ENCODE measurements around the gene ADAMTS2.

ADAMTS2 gene

GRCh38 chr5:179215576-179215975, 129.7 kb downstream of the ADAMTS2 start:
- peak; percentile 54 for DNase-seq (ENCODE audit: low spot score)

GRCh38 chr5:179214678-179215077, 130.6 kb downstream of the ADAMTS2 start:
- DNase-seq (ENCODE audit: low spot score): no peak

GRCh38 chr5:179212870-179213269, 132.4 kb downstream of the ADAMTS2 start:
- peak; percentile 88 for DNase-seq (ENCODE audit: low spot score)

GRCh38 chr5:179211631-179212030, 133.6 kb downstream of the ADAMTS2 start:
- no peak for DNase-seq (ENCODE audit: low spot score)

- peak; percentile 31 for DNase-seq (ENCODE audit: low spot score)
These were observed 134.2 kb downstream of the ADAMTS2 start for GRCh38 chr5:179211068-179211467.

GRCh38 chr5:179210478-179210877, 134.8 kb downstream of the ADAMTS2 start:
- DNase-seq (ENCODE audit: low spot score): no peak

- DNase-seq (ENCODE audit: low spot score): peak; percentile 90
These were observed 135.7 kb downstream of the ADAMTS2 start for GRCh38 chr5:179209359-179210150.

- DNase-seq (ENCODE audit: low spot score): no peak
These were observed 136.4 kb downstream of the ADAMTS2 start for GRCh38 chr5:179208706-179209358.

- DNase-seq (ENCODE audit: low spot score): no peak
These were observed 137.1 kb downstream of the ADAMTS2 start for GRCh38 chr5:179207920-179208705.

- DNase-seq (ENCODE audit: low spot score): no peak
These were observed 137.8 kb downstream of the ADAMTS2 start for GRCh38 chr5:179207470-179207869.

GRCh38 chr5:179206366-179206765, 138.9 kb downstream of the ADAMTS2 start:
- DNase-seq (ENCODE audit: low spot score): no peak

GRCh38 chr5:179205277-179205676, 140.0 kb downstream of the ADAMTS2 start:
- DNase-seq (ENCODE audit: low spot score): no peak

GRCh38 chr5:179204572-179204971, 140.7 kb downstream of the ADAMTS2 start:
- no peak for DNase-seq (ENCODE audit: low spot score)

GRCh38 chr5:179203248-179203647, 142.0 kb downstream of the ADAMTS2 start:
- DNase-seq (ENCODE audit: low spot score): no peak

- DNase-seq (ENCODE audit: low spot score): no peak
These were observed 143.3 kb downstream of the ADAMTS2 start for GRCh38 chr5:179201986-179202385.

GRCh38 chr5:179199246-179199645, 146.0 kb downstream of the ADAMTS2 start:
- DNase-seq (ENCODE audit: low spot score): no peak

- no peak for DNase-seq (ENCODE audit: low spot score)
These were observed 146.4 kb downstream of the ADAMTS2 start for GRCh38 chr5:179198825-179199224.

GRCh38 chr5:179196405-179197079, 148.7 kb downstream of the ADAMTS2 start:
- no peak for DNase-seq (ENCODE audit: low spot score)

GRCh38 chr5:179195561-179196404, 149.5 kb downstream of the ADAMTS2 start:
- no peak for DNase-seq (ENCODE audit: low spot score)

- DNase-seq (ENCODE audit: low spot score): no peak
These were observed 150.3 kb downstream of the ADAMTS2 start for GRCh38 chr5:179194941-179195381.
